ENCODE measurements around the gene MAB21L4. TPM values are rescaled to one million over a fixed set of nuclear protein-coding genes. Genes with fewer than 3 reads are reported as not detected.

MAB21L4 gene
- total and polyA plus RNA-seq, 8 donors, result 0.14 to 2.0 (median 1.1) TPM

DNA sequence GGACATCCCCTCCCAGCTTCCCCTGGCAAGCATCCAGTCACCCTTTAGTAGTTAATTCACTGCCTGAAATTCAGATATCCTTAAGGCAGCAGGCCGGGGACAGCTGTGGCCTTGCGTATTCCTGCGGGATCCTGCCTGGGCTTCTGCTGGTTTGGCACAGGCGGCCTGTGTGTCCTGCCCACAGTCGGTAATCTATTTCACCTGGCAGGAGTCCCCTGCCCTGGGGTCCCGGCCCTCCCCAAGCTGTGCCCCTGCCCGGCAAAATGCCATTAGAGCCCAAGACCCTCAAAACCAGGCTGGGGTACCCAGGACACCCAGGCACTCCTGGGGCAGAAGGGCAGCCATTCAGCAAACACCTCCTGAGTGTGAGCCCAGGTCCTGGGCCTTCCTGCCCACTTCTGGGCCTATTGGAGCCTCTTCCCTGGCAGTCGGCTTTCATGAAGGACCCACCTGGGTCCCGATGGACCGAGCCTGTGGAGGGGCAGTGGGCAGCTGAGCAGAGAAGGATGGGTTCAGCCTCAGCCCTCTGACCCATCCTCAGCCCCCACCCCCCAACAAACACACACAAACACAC lies 21.8 kb upstream of the MAB21L4 start:
- Histone ChIP-seq H3K27ac (no peak overlapping the region), H3K4me1 (no peaks in the 10 kb centered on the region), H3K36me3 (no peaks in the 10 kb centered on the region), H3K27me3 (no peaks in the 10 kb centered on the region), H3K4me3 (no peak overlapping the region), H3K9me3 (no peaks in the 10 kb centered on the region)
- DNase-seq (peak in 4 of 6 donors; percentile 1 to 53 (median 34)), ATAC-seq (no peak), FAIRE-seq (no peak)
- WGBS, 2 donors, result 77 to 80% methylated on average over 10 of the region's 10 CpGs
- TF ChIP-seq, protein P1, sequence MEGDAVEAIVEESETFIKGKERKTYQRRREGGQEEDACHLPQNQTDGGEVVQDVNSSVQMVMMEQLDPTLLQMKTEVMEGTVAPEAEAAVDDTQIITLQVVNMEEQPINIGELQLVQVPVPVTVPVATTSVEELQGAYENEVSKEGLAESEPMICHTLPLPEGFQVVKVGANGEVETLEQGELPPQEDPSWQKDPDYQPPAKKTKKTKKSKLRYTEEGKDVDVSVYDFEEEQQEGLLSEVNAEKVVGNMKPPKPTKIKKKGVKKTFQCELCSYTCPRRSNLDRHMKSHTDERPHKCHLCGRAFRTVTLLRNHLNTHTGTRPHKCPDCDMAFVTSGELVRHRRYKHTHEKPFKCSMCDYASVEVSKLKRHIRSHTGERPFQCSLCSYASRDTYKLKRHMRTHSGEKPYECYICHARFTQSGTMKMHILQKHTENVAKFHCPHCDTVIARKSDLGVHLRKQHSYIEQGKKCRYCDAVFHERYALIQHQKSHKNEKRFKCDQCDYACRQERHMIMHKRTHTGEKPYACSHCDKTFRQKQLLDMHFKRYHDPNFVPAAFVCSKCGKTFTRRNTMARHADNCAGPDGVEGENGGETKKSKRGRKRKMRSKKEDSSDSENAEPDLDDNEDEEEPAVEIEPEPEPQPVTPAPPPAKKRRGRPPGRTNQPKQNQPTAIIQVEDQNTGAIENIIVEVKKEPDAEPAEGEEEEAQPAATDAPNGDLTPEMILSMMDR (IDR thresholded peaks at IDR 0.05), result no peak
- intact Hi-C loops (cut with DNase I), result no loop called here

DNA sequence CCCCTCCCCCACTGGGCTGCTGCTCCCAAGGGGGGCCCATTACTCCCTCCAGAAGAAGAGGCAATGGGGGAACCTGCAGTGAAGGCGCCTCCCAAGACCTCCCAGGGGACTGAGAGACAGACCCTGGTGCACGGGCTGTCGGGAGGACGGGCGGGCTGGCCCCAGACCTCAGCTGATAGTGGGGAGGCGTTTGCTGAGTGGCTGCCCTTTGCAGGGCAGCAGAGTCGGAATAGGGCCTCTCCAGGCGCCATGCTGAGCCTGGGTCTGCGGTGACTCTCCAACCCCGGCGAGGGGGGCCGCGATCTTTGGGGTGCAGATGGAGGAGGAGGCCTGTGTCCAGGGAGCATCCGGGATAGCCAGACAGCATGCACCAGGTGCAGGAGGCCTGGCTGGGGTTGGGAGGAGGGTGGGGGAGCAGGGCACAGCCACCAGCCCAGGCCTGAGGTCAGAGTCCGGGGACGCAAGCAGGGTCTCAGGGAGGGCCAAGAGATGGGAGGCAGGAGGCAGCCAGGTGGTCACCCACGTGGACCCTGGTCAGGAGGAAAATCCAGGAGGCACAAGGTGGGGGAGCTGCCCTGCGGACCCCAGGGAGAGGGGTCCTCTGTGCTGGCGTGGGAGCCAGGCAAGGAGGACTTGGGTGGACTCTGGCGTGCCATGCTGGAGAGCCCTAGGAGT lies 21.2 kb upstream of the MAB21L4 start:
- H3K4me3 ChIP-seq, result no peak overlapping the region

DNA sequence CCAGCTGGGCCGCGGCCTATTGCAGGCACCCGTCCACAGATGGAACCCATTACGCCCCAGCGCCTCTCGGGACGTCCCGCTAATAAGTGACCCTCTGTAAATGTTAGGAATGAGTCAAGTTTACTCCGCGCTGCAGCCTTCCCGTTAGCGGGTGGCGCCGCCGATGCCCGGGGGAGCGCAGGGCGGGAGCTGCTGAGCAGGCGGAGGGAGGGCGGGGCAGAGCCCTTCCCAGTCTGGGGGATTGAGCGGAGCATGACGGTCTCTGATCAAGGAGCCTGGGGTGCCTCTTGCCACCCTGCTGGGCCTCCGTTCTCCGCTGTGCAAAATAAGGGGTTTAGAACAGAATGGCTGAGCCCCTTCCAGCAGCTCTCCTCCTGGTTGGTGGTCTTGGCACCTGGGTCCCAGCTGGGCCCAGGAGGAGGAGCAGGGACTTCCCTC lies 20.6 kb upstream of the MAB21L4 start:
- Histone ChIP-seq H3K4me1 (no peaks in the 10 kb centered on the region), H3K4me3 (no peak overlapping the region), H3K36me3 (no peaks in the 10 kb centered on the region), H3K27me3 (no peaks in the 10 kb centered on the region), H3K27ac (no peak overlapping the region), H3K9me3 (no peaks in the 10 kb centered on the region)
- TF ChIP-seq, protein P1 (IDR thresholded peaks at IDR 0.05), result no peak
- DNase-seq (peak in 4 of 6 donors; percentile 35 to 61 (median 46)), ATAC-seq (peak in 3 of 4 donors; percentile 29 to 37 (median 31)), FAIRE-seq (no peak)
- intact Hi-C loops (cut with DNase I), result no loop called here
- 36 to 48% methylated on average over 24 of the region's 24 CpGs for WGBS, 2 donors

More for the DNA sequence above, 21.2 kb upstream of the MAB21L4 start:
- no peaks in the 10 kb centered on the region for H3K36me3 ChIP-seq
- TF ChIP-seq, protein P1 (IDR thresholded peaks at IDR 0.05), result no peak
- 86% methylated on average over 17 to 20 of the region's 20 CpGs for WGBS, 2 donors
- ATAC-seq (no peak), FAIRE-seq (no peak), DNase-seq (peak in 5 of 6 donors; percentile 1 to 74 (median 27))
- intact Hi-C loops (cut with DNase I), result no loop called here
- no peaks in the 10 kb centered on the region for H3K9me3 ChIP-seq
- no peaks in the 10 kb centered on the region for H3K27me3 ChIP-seq
- H3K4me1 ChIP-seq, result no peaks in the 10 kb centered on the region
- no peak overlapping the region for H3K27ac ChIP-seq

DNA sequence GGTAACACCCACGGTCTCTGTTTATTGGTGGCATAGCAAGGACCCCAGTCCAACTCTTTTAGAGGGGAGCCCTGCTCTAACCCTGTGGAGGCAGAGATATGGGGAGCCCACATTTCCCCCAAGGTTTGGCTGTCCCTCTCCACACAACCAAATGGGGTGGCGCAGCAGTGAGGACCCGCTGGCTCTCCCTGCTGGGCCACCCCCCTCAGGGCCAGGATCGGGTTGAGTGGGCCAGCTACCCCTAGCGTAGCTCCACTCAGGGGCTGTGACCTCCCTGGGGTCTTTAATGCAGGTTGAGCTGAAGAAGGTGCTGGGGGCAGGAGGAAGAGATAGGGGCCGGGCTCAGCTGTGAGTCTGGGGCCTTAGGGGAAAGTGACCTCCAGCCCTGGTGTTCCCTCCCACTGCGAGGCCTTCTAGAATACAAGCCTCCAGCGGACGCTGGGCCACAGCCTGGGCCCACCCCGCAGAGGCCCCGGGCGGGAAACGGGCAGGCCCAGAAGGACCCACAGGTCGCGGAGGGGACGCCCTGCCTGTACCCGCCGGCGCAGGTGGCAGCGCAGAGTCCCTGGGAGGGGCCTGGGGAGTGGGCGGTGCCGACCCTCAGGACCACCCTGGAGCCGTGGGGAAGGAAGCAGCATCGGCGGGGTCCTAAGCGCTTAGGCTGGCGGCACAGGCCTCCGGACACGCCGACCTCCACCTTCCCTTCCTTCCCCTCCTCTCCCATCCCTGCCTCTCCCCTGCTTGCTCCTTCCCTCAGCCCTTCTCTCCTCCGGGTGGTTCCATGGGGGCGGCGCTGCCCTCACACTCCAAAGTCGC lies 19.8 kb upstream of the MAB21L4 start:
- FAIRE-seq (no peak), ATAC-seq (no peak), DNase-seq (peak in 3 of 6 donors; percentile 17 to 69 (median 50))
- intact Hi-C loops (cut with DNase I), result no loop called here
- no peaks in the 10 kb centered on the region for H3K9me3 ChIP-seq
- H3K4me1 ChIP-seq, result no peaks in the 10 kb centered on the region
- H3K27ac ChIP-seq, result no peak overlapping the region
- no peaks in the 10 kb centered on the region for H3K27me3 ChIP-seq
- no peak overlapping the region for H3K4me3 ChIP-seq
- H3K36me3 ChIP-seq, result no peaks in the 10 kb centered on the region
- TF ChIP-seq, protein P1 (IDR thresholded peaks at IDR 0.05), result no peak
- WGBS, 2 donors, result 34 to 44% methylated on average over 27 to 34 of the region's 34 CpGs

All from pancreas (tissue), 10 donors.